ENCODE data around the gene DGKI.

Gene DGKI

DNA sequence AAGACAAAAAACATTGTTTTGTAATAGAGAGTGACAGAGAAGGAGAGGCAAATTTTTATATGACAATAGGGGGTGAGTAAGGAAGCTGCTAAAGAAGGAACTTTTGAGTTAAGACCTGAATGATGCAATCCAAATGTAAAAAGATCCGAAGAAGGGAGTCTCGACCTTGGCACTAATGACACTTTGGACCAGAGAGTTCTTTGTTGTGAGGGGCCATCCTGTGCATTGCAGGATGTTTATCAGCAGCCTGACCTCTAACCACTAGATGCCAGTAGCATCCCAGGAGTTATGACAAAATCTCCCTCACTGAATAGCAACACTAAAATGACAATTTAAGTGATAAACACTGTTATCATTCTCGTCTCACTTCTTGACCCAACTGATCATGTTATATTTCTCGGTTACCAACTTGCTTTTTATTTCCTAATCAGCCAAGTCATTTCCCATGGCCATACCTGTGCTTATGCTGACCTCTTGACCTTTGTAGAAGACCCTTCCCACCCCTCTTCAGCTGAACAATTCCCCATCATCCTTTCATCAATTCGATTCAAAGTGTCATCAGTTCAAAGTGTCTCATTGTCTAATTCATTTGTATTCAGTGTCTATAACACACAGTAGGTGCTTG is 30.0 kb downstream of the DGKI start:
- H3K4ac ChIP-seq (ENCODE audit: low read depth in 1 of 2, low read length in 2 of 2) = no peak overlapping the region
- no peaks in the 10 kb centered on the region for H3K79me1 ChIP-seq (replicated peaks; ENCODE audit: low read length, poor library complexity, severe bottlenecking)
- H3K9ac ChIP-seq (ENCODE audit: low read length) = peak overlapping the region; percentile 8
- peak; percentile 1 for DNase-seq
- WGBS = 63% methylated on average over 5 of the region's 5 CpGs
- no peaks in the 10 kb centered on the region for H3K9me3 ChIP-seq (ENCODE audit: control insufficient read depth, low read length)
- H3K4me3 ChIP-seq (ENCODE audit: insufficient read depth in 1 of 2, low read depth in 1 of 2, low read length in 2 of 2) = no peak overlapping the region
- no peak overlapping the region for H3K18ac ChIP-seq (ENCODE audit: low read depth in 1 of 2, low read length in 2 of 2)
- no peak overlapping the region for H3K14ac ChIP-seq (ENCODE audit: low read length in 2 of 2)
- H4K91ac ChIP-seq (ENCODE audit: low read length) = no peak overlapping the region
- no peaks in the 10 kb centered on the region for H3K36me3 ChIP-seq (ENCODE audit: control insufficient read depth in 1 of 2, insufficient read depth in 2 of 2, low read depth in 1 of 2, low read length in 2 of 2)
- no peak overlapping the region for H2AFZ ChIP-seq (ENCODE audit: low read depth, low read length)
- H3K23ac ChIP-seq (ENCODE audit: low read length in 2 of 2) = no peak overlapping the region
- H3K4me2 ChIP-seq (ENCODE audit: low read length, poor library complexity, severe bottlenecking) = no peak overlapping the region
- no peak overlapping the region for H2AK5ac ChIP-seq (ENCODE audit: low read length, severe bottlenecking)
- peaks cover 3% of the 10 kb centered on the region for H3K4me1 ChIP-seq (ENCODE audit: control insufficient read depth, insufficient read depth, low read depth, low read length)
- no peak overlapping the region for H3K27ac ChIP-seq (ENCODE audit: low read length, poor library complexity, severe bottlenecking)
- no peak overlapping the region for H2BK15ac ChIP-seq (ENCODE audit: low read depth, poor library complexity, severe bottlenecking)
- H3K27me3 ChIP-seq (ENCODE audit: control insufficient read depth in 1 of 2, insufficient read depth in 1 of 2, low read length in 2 of 2) = no peaks in the 10 kb centered on the region
- no peak overlapping the region for H2BK12ac ChIP-seq (ENCODE audit: low read length in 2 of 2)
- H2BK5ac ChIP-seq (ENCODE audit: low read depth, low read length, poor library complexity, severe bottlenecking) = no peak overlapping the region
- no peak overlapping the region for H2BK120ac ChIP-seq (ENCODE audit: low read depth, low read length)
- no peak overlapping the region for H4K8ac ChIP-seq (ENCODE audit: low read length)

DNA sequence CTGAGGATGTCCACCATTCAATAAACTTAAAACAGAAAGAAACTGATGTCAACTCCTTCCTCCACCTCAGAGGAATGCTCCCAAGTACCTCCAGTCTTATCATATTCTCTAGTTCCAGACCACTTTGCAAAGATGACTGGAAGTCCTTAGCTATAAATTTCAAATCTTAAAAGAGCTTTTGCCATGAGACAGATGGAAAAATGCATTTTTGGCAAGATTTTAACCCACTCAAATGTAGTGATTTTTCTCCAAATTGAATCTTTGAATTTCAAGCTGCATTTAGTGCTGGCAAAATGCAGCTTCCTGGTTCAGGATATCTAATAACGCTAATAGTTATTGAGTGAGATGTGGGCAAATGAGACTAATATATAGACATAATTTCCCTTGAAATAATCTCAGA is 33.2 kb downstream of the DGKI start:
- no peaks in the 10 kb centered on the region for H3K27me3 ChIP-seq (ENCODE audit: control insufficient read depth in 1 of 2, insufficient read depth in 1 of 2, low read length in 2 of 2)
- H4K8ac ChIP-seq (ENCODE audit: low read length) = no peak overlapping the region
- H3K4me3 ChIP-seq (ENCODE audit: insufficient read depth in 1 of 2, low read depth in 1 of 2, low read length in 2 of 2) = no peak overlapping the region
- WGBS = no CpG with 5 or more reads among the region's 1 CpG
- no peaks in the 10 kb centered on the region for H3K36me3 ChIP-seq (ENCODE audit: control insufficient read depth in 1 of 2, insufficient read depth in 2 of 2, low read depth in 1 of 2, low read length in 2 of 2)
- no peak overlapping the region for H3K4me2 ChIP-seq (ENCODE audit: low read length, poor library complexity, severe bottlenecking)
- no peaks in the 10 kb centered on the region for H3K79me1 ChIP-seq (replicated peaks; ENCODE audit: low read length, poor library complexity, severe bottlenecking)
- no peak overlapping the region for H3K18ac ChIP-seq (ENCODE audit: low read depth in 1 of 2, low read length in 2 of 2)
- H2AK5ac ChIP-seq (ENCODE audit: low read length, severe bottlenecking) = no peak overlapping the region
- H4K91ac ChIP-seq (ENCODE audit: low read length) = no peak overlapping the region
- DNase-seq = no peak
- no peak overlapping the region for H2AFZ ChIP-seq (ENCODE audit: low read depth, low read length)
- H3K27ac ChIP-seq (ENCODE audit: low read length, poor library complexity, severe bottlenecking) = no peak overlapping the region
- H3K4ac ChIP-seq (ENCODE audit: low read depth in 1 of 2, low read length in 2 of 2) = no peak overlapping the region
- no peak overlapping the region for H2BK12ac ChIP-seq (ENCODE audit: low read length in 2 of 2)
- no peak overlapping the region for H2BK5ac ChIP-seq (ENCODE audit: low read depth, low read length, poor library complexity, severe bottlenecking)
- no peak overlapping the region for H3K23ac ChIP-seq (ENCODE audit: low read length in 2 of 2)
- H3K9ac ChIP-seq (ENCODE audit: low read length) = no peak overlapping the region
- no peak overlapping the region for H2BK15ac ChIP-seq (ENCODE audit: low read depth, poor library complexity, severe bottlenecking)
- no peak overlapping the region for H3K14ac ChIP-seq (ENCODE audit: low read length in 2 of 2)
- H3K4me1 ChIP-seq (ENCODE audit: control insufficient read depth, insufficient read depth, low read depth, low read length) = no peaks in the 10 kb centered on the region
- no peak overlapping the region for H2BK120ac ChIP-seq (ENCODE audit: low read depth, low read length)
- no peaks in the 10 kb centered on the region for H3K9me3 ChIP-seq (ENCODE audit: control insufficient read depth, low read length)

- Histone ChIP-seq H3K36me3 (ENCODE audit: control insufficient read depth in 1 of 2, insufficient read depth in 2 of 2, low read depth in 1 of 2, low read length in 2 of 2) (no peaks in the 10 kb centered on the region), H3K27me3 (ENCODE audit: control insufficient read depth in 1 of 2, insufficient read depth in 1 of 2, low read length in 2 of 2) (no peaks in the 10 kb centered on the region), H3K18ac (ENCODE audit: low read depth in 1 of 2, low read length in 2 of 2) (no peak overlapping the region), H3K4me1 (ENCODE audit: control insufficient read depth, insufficient read depth, low read depth, low read length) (peaks cover 1% of the 10 kb centered on the region), H3K4me2 (ENCODE audit: low read length, poor library complexity, severe bottlenecking) (no peak overlapping the region), H2AFZ (ENCODE audit: low read depth, low read length) (no peak overlapping the region), H3K79me1 (replicated peaks; ENCODE audit: low read length, poor library complexity, severe bottlenecking) (no peaks in the 10 kb centered on the region), H3K9ac (ENCODE audit: low read length) (no peak overlapping the region), H2AK5ac (ENCODE audit: low read length, severe bottlenecking) (no peak overlapping the region), H3K27ac (ENCODE audit: low read length, poor library complexity, severe bottlenecking) (no peak overlapping the region), H3K4me3 (ENCODE audit: insufficient read depth in 1 of 2, low read depth in 1 of 2, low read length in 2 of 2) (no peak overlapping the region), H3K23ac (ENCODE audit: low read length in 2 of 2) (no peak overlapping the region), H4K91ac (ENCODE audit: low read length) (no peak overlapping the region), H3K4ac (ENCODE audit: low read depth in 1 of 2, low read length in 2 of 2) (no peak overlapping the region), H2BK5ac (ENCODE audit: low read depth, low read length, poor library complexity, severe bottlenecking) (no peak overlapping the region), H2BK120ac (ENCODE audit: low read depth, low read length) (no peak overlapping the region), H3K9me3 (ENCODE audit: control insufficient read depth, low read length) (no peaks in the 10 kb centered on the region), H4K8ac (ENCODE audit: low read length) (no peak overlapping the region), H3K14ac (ENCODE audit: low read length in 2 of 2) (no peak overlapping the region), H2BK12ac (ENCODE audit: low read length in 2 of 2) (no peak overlapping the region), H2BK15ac (ENCODE audit: low read depth, poor library complexity, severe bottlenecking) (no peak overlapping the region)
- WGBS = 86% methylated on average over 1 of the region's 2 CpGs
- DNase-seq = no peak
These were observed 36.5 kb downstream of the DGKI start for GRCh38 chr7:137810248-137810647.

DNA sequence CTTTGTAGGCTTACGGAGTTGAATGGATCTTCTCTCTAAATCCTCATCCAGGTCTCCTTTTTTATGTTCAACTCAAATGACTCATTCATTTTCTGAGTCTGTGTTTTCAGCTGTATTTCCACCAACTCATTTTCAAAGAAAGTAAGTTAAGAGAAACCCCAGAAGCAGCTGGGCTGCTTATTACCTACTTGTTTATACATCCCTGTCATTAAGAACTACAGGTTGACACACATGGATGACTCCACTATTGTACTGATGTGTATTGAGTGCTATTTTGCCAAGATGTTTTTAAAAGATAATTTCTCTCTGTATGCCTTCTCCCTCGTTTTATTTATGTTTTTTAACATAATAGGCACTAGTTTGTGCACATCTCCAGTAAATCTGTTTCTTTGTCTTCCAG is 41.9 kb downstream of the DGKI start:
- Histone ChIP-seq H2BK12ac (ENCODE audit: low read length in 2 of 2) (no peak overlapping the region), H3K4ac (ENCODE audit: low read depth in 1 of 2, low read length in 2 of 2) (no peak overlapping the region), H2BK120ac (ENCODE audit: low read depth, low read length) (no peak overlapping the region), H3K4me1 (ENCODE audit: control insufficient read depth, insufficient read depth, low read depth, low read length) (peaks cover 3% of the 10 kb centered on the region), H3K27me3 (ENCODE audit: control insufficient read depth in 1 of 2, insufficient read depth in 1 of 2, low read length in 2 of 2) (no peaks in the 10 kb centered on the region), H3K4me2 (ENCODE audit: low read length, poor library complexity, severe bottlenecking) (no peak overlapping the region), H2AFZ (ENCODE audit: low read depth, low read length) (no peak overlapping the region), H3K27ac (ENCODE audit: low read length, poor library complexity, severe bottlenecking) (no peak overlapping the region), H3K79me1 (replicated peaks; ENCODE audit: low read length, poor library complexity, severe bottlenecking) (no peaks in the 10 kb centered on the region), H3K9ac (ENCODE audit: low read length) (no peak overlapping the region), H3K36me3 (ENCODE audit: control insufficient read depth in 1 of 2, insufficient read depth in 2 of 2, low read depth in 1 of 2, low read length in 2 of 2) (no peaks in the 10 kb centered on the region), H4K91ac (ENCODE audit: low read length) (no peak overlapping the region), H3K4me3 (ENCODE audit: insufficient read depth in 1 of 2, low read depth in 1 of 2, low read length in 2 of 2) (no peak overlapping the region), H3K14ac (ENCODE audit: low read length in 2 of 2) (no peak overlapping the region), H2AK5ac (ENCODE audit: low read length, severe bottlenecking) (no peak overlapping the region), H3K23ac (ENCODE audit: low read length in 2 of 2) (no peak overlapping the region), H3K18ac (ENCODE audit: low read depth in 1 of 2, low read length in 2 of 2) (no peak overlapping the region), H2BK5ac (ENCODE audit: low read depth, low read length, poor library complexity, severe bottlenecking) (no peak overlapping the region), H4K8ac (ENCODE audit: low read length) (no peak overlapping the region), H3K9me3 (ENCODE audit: control insufficient read depth, low read length) (no peaks in the 10 kb centered on the region), H2BK15ac (ENCODE audit: low read depth, poor library complexity, severe bottlenecking) (no peak overlapping the region)
- DNase-seq = no peak
- 64% methylated on average over 2 of the region's 2 CpGs for WGBS
